HG02884 (cell line): ENCODE results near the gene CPTP.

ENCODE experiments used
- ATAC-seq: cut with Tn5 transposase; IDR thresholded peaks from one replicate; pipeline ENCODE4 v1.9.1; 2021; ENCODE audit warnings: mild to moderate bottlenecking, moderate library complexity; ENCODE audit not compliant: unreplicated experiment

Gene CPTP

DNA sequence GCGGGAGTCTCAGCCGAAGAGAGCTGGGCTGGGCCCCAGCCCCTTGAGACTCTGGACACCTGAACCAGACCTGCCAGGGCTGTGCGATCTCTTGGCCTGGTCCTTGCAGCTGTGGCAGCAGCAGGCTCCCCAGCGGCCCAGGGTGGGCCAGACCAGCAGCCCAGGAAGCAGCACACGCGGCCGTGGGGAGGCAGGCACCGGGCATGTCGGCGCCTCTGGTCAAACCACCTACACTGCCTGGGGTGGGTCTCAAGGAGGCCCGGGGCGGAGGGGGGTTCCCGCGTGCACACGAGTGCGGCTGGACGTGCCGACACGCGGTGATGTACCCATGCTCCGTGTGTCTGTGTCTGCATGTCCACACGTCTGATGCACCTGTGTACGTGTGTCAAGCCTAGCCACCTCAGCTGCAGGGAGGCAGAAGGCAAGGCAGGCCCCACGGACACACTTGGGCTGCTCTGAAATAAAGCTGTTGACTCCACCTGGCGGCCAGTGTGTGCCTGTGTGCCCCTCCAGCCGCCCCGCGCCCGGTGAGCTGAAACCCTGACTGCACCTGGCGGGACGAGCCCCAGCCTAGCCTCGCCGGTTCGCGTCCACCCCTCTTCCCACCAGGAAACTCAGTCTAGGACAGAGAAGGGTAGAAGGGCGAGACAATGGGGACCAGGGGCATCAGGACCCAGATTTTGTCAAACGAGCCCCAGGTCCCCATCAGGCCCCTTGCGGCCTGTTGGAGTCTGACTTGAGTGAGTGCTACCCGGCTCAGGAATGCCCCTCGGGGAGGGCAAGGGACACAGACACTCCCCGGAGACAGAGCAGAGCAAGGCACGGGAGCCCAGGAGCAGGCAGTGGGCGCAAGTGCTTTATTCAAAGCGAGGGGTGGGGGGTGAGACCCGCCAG, 32.8 kb upstream of the CPTP start:
- no peak for ATAC-seq

DNA sequence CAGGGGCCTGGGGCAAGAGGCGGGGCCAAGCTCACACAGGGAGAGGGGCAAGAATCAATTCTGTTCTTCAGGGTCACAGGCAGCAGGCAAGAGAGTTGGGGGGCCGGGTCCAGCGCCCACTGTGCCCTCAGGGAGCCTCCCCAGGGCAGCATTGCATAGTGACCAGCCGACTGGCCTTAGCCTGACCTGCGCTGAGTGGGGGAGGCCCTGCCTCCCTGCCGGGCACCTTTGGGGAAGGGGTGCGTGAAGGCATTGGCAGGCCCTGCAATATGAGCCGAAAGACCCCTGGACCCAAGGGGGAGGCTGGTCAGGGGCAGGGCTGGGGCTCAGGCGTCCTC, 32.2 kb upstream of the CPTP start:
- no peak for ATAC-seq

DNA sequence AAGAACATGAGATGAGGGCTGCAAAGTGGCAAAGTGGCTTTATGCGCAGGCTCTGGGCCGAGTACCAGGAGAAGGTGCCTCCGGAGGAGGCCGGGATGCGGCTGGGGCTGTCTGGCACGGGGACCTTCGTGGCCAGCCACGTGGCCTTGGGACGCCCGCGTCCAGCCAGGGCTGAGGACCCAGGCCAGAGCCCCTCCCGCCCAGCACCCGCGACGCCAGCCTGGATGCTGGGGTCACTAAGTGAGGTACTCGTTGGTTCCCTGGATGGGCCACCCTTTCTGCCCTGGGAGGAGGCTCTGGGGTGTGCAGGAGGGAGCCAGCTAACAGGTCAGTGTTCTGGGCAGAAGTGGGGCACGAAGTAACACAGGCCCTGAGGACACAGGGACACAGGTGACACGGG, 31.8 kb upstream of the CPTP start:
- no peak for ATAC-seq

DNA sequence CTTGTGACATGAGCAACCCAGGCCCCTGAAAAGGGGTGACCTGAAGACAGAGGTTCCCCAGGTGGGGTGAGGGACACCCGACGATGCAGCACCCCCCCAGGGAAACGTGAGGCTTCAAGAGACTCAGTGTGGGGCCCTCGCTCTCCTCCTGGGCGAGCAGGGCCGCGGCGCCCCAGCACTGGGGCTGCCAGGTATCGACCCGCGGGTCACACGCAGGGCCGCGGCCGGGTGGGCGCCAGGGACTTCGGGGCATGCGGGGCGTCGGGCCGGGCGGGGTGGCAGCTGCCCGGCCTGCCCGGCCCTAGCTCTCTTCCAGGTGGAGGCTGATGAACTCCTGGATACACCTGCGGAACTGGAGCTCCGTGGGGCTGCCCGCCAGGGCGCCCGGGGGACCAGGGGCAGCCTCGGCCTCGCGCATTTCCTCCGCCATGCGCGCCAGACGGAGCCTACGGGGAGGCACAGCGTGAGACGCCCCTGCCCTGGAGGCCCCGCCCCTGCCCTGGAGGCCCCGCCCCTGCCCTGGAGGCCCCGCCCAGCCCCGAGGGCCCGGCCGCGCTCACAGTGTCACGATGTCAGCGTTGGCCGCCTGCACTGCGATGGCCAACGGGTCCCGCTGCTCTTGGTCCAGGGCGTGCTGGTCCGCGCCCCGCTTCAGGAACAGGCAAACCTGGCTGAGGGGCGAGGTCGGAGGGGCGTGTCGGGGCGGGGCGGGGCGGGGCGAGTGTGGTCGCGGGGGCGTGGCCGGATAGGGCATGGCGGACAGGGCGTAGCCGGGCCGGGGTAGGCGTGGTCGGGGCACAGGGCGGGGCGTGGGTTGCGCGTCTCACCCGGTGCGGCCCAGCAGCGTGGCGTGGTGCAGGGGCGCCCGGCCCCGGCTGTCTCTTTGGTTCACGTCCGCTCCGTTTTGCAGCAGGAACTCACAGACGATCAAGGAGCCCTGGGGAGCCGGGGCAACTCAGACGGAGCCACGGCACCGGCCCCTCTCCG, 31.0 kb upstream of the CPTP start:
- ATAC-seq, result no peak

DNA sequence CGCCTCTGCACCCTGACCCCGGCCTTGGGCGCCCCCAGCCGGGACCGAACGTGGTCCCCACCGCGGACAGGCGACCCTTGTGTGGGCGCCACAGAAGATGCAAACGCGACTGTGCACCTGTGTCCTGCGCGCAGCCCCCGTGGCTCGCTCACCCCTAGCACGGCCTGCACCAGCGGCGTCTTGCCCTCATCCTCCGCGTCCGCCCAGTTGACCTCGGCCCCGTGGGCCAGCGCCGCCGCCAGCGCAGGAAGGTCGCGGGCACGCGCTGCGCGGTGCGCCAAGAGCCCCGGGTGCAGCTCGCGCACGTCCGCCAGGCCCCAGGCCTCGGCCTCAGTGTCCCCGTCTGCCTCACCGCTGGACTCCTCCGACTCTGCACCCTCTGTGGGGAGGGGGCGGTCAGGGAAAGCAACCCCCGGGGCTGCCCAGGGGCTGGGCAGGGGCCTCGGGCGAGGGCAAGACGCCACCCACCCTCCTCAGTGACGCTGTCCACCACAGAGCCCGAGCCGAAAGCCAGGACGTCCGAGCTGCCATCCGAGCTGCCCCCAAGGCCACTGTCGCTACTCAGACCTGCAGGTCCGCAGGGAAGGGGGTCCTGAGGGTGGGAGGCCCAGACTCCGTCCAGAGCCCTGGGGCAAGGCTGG, 30.2 kb upstream of the CPTP start:
- no peak for ATAC-seq

DNA sequence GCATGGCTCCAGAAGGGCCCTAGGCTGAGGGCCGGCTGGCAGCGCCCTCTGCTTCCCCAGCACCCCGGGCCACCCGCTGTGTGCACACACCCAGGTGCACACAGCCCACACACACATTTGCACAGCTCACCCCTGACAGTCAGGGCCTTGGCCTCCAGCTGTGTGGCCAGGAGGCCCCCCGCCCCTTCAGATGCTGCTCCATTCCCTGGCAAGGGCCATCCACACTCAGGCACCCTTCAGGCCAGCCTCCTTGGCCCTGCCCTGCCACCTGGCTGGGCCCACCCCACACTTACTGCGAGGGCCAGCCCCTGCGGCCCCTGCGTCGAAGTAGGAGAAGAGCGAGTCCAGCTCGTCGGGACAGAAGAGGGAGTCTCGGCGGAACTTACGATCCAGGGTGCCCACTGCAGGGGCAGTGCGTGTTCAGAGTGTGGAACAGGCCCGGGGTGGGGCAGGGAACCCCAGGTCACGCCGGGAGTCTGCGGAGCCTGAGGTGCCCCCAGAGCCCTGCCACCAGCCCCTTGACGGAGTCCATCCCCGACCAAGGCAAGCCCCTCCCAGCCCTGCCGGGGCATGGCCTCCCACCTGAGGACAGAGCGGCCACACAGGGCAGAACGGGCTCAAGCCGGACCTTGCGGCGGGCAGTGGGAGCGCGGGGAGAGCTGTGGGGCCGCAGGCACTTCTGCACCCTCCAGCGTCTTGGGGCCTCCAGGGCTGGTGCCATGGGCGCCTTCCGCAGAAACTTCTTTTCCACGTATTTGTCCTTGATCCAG, 29.3 kb upstream of the CPTP start:
- no peak for ATAC-seq

DNA sequence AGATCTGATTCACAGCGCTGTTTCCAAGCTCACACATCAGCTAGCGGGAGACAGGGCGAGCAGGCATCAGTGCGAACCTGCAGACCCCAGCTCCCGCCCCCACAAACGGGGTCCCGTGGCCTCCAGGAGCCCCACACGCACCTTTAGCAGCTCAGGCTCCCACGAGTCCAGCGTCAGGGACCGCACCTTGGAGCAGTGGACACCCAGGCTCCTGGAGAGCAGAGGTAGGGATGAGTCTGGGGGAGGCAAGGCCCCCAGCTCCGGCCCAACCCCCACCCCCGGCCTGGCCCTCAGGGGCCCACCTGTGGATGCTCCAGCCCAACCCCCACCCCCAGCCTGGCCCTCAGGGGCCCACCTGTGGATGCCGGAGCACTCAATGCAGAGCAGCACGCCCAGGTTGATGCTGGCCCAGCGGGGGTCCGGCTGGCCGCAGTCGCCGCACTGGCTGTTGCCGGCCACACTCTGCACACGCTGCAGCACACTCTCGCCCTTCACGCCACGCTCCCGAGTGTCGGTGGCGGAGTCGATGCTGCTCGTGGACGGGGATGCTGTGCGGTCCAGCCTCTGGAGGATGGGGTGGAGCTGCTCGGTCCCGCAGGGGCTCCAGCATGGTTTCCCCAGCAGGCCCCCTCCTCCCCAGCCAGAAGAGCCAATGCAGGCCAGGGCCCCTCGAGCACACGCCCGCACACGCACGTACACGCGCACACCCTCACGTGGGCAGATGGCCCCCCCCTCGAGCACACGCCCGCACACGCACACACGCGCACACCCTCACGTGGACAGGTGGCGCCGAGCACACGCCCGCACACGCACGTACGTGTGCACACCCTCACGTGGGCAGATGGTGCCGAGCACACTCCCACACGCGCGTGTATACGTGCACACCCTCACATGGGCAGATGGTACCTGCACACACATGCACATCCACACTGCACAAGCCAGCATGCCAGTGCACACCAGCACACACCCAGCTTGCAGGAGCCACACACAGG, 28.2 kb upstream of the CPTP start:
- no peak for ATAC-seq

DNA sequence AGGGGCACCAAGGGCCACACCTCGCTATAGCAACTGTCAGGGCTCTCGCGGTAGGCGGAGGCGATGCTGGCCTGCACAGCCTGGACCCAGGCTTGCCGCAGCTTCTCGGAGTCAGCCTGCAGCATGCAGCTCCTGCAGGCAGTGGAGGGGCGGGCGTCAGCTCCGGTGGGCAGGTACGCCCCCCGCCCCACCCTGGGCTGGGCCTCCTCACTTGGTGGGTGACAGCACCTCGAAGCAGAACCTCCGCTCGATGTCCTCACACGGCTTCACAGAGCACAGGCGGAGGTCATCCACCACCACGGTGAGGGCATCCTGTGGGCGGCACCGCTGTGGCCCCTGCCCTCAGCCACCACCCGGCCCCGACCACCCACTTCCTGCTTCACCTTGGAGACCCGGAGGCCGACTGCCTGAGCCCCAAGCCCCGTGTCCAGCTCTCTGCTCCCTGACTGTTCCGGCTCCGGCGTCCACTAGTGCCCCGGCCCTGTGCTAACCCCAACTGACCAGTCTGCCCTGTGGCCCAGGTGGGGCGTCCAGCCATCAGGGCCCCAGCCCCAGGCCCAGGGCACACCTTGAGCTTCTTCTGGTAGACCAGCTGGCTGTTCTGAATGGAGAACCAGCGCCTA, 26.7 kb upstream of the CPTP start:
- ATAC-seq, result no peak

DNA sequence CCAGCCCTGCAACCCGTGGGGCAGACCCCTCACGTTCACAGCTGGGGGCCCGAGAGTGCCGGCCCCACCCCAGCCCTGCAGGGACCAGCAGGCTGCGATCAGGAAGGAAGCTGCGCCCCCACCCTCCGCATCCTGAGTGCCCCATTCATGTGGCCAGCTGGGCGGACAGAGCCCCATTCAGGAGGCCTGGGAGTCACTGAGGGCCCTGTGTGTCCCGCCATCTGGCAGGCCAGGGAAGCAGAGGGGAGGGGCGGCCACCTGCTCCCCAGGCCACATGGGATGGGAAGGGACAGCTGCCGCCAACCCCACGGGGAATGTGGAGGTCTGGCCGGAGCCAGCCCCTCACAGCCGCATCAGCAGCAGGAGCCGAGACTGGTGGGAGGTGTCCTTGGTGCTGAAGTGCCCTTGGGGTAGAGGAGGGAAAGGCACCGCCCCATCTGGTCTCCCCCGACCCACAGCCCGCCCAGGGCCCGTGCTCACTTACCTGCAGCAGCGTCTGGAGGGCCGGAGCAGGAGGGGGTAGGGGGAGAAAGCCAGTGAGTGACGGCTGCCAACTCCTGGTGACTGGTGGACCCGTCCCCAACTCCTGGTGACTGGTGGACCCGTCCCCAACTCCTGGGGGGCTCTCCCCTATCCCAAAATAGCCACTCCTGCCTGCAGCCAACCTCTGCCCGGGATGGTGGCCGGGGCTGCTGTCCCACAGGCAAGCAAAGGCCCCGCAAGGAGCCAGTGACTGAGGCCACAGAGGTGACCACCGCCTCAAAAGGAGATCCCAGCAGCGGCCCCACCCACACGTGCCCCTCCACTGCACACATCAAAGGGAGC, 25.5 kb upstream of the CPTP start:
- no peak for ATAC-seq

DNA sequence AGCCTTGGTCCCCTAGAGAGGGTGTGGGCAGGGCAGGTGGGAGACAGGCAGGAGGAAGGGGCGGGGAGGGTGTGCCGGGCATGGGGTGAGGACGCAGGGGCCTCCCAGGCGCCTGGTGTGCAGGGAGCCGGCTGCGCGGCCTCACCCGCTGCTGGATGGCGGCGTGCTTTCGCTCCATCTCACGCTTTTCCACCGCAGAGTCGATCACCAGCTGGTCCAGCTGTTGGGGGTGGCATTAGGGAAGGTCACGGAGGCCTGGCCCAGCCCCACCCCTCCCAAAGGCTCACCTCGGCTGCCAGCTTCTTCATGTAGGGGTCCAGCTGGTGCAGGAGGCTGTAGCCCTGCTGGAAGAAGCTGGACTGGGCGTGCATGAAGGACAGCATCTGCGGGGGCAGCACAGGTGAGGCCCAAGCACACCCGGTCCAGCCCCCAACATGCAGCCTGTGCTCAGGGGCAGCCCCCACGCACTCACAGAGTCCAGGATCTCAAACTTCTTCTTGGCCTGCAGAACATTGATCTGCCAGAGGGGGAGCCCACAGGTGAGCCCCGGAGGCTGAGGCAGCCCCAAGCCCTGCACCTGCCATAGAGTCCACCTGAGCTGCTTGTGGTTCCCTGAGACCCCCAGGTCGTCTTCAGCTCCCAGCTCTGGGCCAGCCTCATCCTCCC, 24.8 kb upstream of the CPTP start:
- no peak for ATAC-seq

DNA sequence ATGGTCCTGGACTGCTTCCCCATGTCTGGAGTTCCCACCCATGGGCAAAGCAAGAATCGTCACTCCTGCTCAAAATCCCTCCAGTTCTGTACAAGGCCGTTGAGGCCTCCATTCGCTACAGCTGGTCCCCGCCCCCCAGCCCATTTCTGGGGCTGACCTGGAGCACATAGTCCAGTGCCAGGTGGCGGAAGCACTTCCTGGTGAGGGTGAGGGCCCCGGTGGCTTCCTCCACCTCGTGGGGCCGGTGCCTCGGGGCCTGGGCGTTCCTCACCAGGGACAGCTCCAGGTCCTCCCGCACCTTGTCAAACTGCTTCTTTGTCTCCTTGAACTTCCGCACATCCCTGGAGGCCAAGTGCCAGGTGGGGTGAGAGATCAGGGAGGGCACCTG, 24.3 kb upstream of the CPTP start:
- ATAC-seq, result no peak

DNA sequence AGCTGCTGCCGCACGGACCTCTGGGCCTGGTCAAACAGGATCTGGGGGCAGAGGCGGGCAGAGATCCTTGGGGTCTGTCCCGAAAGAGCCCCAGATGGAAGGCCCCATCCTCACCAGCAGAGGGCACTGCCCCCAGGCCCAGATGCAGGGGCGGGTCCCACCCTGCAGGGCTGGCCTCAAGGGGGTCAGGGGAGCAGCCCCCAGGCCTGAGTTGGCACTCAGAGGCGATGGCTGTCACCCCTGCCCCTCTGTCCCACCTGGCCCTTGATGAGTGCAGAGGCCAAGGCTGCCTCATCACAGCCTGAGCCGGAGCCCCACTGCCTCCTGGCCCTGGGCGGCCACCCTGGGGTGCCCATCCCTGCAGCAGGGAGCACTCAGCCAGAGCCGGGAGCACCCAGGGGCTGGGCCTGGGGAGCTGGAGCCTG, 22.6 kb upstream of the CPTP start:
- ATAC-seq, result no peak

DNA sequence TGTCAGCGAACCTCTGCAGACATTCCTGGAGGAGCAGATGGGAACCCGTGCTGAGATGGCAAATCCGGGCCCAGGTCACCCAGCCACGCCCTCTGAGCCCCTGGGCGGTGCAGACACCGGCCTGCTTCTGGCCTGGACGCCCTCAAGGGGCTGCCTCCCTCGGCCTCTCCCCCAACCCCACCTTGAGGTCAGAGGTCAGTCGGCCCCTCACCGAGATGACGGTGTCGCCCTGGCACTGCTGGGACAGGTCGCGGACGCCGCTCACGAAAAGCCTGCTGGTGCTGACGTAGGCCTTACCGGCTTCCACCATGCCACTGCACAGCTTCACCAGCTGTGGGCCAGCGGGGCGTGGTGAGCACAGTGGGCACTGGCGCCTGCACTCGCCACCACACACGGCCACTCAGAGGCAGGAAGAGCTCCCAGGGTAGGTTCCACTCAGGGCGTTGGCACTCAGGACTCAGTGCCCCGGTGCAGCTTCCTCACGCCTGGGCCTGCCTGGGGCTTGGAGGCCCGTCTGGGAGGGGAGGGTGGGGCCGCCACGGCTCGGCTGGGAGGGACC, 21.6 kb upstream of the CPTP start:
- ATAC-seq, result no peak

DNA sequence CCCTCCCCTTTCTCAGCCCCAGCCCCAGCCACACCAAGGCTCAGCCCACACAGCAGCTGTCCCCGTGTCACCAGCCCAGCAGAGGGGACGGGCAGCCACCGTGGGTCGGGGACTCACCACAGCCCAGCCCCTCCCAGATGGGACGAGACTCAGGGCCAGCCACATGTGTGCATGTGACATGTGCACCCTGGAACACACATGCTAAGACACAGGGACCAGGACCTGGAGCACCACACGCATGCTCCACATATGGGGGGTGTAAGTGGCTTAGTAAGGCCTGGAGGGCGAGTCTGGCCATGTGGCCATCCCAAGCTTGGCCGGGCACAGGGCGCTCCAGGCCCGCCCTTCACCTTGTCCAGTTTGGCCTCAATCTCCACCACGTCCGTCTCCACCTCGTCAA, 20.9 kb upstream of the CPTP start:
- ATAC-seq, result no peak

DNA sequence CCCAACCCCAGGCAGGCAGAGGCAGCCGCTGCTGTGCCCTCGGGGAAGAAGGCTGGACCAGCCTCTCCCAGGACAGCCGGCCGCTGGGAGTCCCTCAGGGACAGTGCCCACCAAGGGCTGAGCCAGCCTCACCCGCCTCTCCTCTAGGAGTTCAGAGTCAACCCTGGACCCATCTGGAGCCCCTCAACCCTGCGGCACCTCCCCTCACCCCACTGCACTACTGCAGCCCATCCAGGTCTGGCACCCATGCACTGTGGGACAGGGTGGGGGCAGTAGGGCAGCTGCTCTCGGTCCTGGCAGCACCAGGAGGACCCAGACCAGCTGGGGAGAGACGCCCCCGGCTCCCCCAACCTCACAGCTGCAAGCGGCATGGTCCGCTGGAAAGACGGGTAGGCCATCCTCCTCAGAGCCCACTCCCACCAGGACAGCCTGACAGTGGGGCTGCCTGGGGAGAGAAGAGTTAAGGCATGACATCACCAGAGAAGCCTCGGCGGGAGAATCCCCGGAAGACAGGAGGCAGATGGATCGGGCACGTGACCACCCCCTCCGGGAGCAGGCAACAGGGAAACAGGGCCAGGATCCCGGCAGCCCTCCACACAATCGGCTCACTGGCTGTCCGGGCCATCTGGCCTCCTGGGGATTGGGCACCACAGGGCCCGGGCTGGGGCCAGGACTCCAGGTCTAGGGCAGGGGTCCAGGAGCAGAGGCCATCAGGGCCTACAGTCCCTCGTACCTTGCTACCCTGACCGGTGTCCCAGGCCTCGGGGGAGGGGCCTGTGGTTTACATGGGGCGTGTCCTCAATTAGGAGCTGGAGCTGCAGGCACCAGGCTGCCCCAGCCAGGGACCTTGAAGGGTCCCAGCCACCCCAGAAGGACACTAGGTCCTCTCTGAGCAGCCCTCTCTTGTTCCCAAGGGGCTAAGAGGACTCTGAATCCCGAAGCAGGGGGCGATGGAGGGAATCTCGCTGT, 20.0 kb upstream of the CPTP start:
- no peak for ATAC-seq
